ENCODE measurements around the gene NAV2. TPM values are rescaled to one million over a fixed set of nuclear protein-coding genes. Genes with fewer than 3 reads are reported as not detected.

Gene NAV2
- total RNA-seq, 1 donor from 2014 or later, result 9.6 TPM

DNA sequence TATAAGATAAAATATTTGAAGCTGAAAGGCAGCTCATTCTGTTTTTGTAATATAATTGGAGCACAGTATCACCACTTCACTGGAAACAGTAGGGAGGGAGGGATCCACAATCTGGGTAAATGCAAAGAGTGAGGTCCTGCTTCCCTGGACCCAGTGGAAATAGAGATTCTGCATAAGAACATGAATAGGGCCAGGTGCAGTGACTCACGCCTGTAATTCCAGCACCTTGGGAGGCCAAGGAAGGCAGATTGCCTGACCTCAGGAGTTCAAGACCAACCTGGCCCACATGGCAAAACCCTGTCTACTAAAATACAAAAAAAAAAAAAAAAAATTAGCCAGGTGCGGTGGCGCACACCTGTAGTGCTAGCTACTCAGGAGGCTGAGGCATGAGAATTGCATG lies 303.9 kb downstream of the NAV2 start:
- Mint-ChIP-seq H3K27ac (no peak overlapping the region), H3K9me3 (no peaks in the 10 kb centered on the region)
- H2AFZ ChIP-seq (replicated peaks), result no peak overlapping the region

DNA sequence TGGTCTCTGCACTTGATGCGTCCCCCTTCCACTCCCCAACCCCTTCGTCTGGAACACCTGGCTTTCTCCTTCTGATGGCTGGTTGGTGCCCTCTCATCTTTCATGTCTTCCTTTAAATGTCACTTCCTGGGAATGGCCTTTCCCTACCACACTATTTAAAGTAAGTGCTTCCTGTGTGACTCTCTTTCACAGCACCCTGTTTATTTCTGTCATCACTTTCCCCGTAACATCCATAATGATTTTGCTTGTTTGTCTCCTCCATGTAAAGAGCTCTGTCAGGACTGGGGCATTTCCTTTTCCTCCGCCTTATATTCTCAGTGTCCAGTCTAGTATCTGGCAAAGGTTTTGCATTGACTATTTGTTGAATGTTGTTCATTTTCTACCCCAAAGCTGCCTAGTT lies 304.7 kb downstream of the NAV2 start:
- peak overlapping the region; percentile 34 for H3K27ac ChIP-seq
- no peaks in the 10 kb centered on the region for H4K20me1 ChIP-seq (ENCODE audit: low read depth)
- no peak overlapping the region for H2AFZ ChIP-seq (replicated peaks)
- Mint-ChIP-seq H3K36me3 (peaks cover 5% of the 10 kb centered on the region), H3K4me1 (peaks cover 35% of the 10 kb centered on the region), H3K27me3 (ENCODE audit: insufficient read depth, low read depth) (peaks cover 10% of the 10 kb centered on the region), H3K4me3 (no peak overlapping the region), H3K9me3 (no peaks in the 10 kb centered on the region), H3K27ac (peak overlapping the region; percentile 31)
- no peak overlapping the region for H3K4me2 ChIP-seq
- TF ChIP-seq, protein P1, sequence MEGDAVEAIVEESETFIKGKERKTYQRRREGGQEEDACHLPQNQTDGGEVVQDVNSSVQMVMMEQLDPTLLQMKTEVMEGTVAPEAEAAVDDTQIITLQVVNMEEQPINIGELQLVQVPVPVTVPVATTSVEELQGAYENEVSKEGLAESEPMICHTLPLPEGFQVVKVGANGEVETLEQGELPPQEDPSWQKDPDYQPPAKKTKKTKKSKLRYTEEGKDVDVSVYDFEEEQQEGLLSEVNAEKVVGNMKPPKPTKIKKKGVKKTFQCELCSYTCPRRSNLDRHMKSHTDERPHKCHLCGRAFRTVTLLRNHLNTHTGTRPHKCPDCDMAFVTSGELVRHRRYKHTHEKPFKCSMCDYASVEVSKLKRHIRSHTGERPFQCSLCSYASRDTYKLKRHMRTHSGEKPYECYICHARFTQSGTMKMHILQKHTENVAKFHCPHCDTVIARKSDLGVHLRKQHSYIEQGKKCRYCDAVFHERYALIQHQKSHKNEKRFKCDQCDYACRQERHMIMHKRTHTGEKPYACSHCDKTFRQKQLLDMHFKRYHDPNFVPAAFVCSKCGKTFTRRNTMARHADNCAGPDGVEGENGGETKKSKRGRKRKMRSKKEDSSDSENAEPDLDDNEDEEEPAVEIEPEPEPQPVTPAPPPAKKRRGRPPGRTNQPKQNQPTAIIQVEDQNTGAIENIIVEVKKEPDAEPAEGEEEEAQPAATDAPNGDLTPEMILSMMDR (IDR thresholded peaks at IDR 0.05), result no peak
- TF ChIP-seq EZH2 (IDR thresholded peaks at IDR 0.05), result no peak
- no peak for TF ChIP-seq EZH2phosphoT487 (IDR thresholded peaks at IDR 0.05)
- H3K4me1 ChIP-seq, result peaks cover 40% of the 10 kb centered on the region
- peaks cover 33% of the 10 kb centered on the region for H3F3A ChIP-seq (ENCODE audit: low read depth)
- no peaks in the 10 kb centered on the region for H3K79me2 ChIP-seq (ENCODE audit: low read depth)
- H3K27me3 ChIP-seq, result no peaks in the 10 kb centered on the region
- H3K4me3 ChIP-seq, result no peak overlapping the region
- H3K9me3 ChIP-seq (ENCODE audit: low read depth), result no peaks in the 10 kb centered on the region
- H3K9ac ChIP-seq, result no peak overlapping the region
- H3K36me3 ChIP-seq, result no peaks in the 10 kb centered on the region
- no peak for DNase-seq (ENCODE audit: low spot score)

More for the DNA sequence above, 303.9 kb downstream of the NAV2 start:
- Histone ChIP-seq H3K9me3 (ENCODE audit: low read depth) (no peaks in the 10 kb centered on the region), H3K27me3 (no peaks in the 10 kb centered on the region), H3K4me1 (peaks cover 34% of the 10 kb centered on the region), H4K20me1 (ENCODE audit: low read depth) (no peaks in the 10 kb centered on the region), H3K36me3 (no peaks in the 10 kb centered on the region), H3K79me2 (ENCODE audit: low read depth) (no peaks in the 10 kb centered on the region), H3F3A (ENCODE audit: low read depth) (peaks cover 25% of the 10 kb centered on the region), H3K27ac (no peak overlapping the region), H3K4me2 (no peak overlapping the region), H3K4me3 (no peak overlapping the region), H3K9ac (no peak overlapping the region)
- Mint-ChIP-seq H3K36me3 (peaks cover 5% of the 10 kb centered on the region), H3K4me3 (no peak overlapping the region), H3K27me3 (ENCODE audit: insufficient read depth, low read depth) (peaks cover 8% of the 10 kb centered on the region), H3K4me1 (peaks cover 39% of the 10 kb centered on the region)
- no peak for TF ChIP-seq EZH2 (IDR thresholded peaks at IDR 0.05)
- TF ChIP-seq, protein P1 (IDR thresholded peaks at IDR 0.05), result no peak
- no peak for TF ChIP-seq EZH2phosphoT487 (IDR thresholded peaks at IDR 0.05)
- DNase-seq (ENCODE audit: low spot score), result no peak

- H3F3A ChIP-seq (ENCODE audit: low read depth), result peaks cover 61% of the 10 kb centered on the region
- no peak for TF ChIP-seq EZH2 (IDR thresholded peaks at IDR 0.05)
- TF ChIP-seq EZH2phosphoT487 (IDR thresholded peaks at IDR 0.05), result no peak
- TF ChIP-seq, protein P1 (IDR thresholded peaks at IDR 0.05), result no peak
- peak overlapping the region; percentile 85 for H3K4me2 ChIP-seq
- Mint-ChIP-seq H3K4me1 (peaks cover 40% of the 10 kb centered on the region), H3K9me3 (no peaks in the 10 kb centered on the region), H3K27me3 (ENCODE audit: insufficient read depth, low read depth) (peaks cover 12% of the 10 kb centered on the region), H3K27ac (no peak overlapping the region), H3K4me3 (no peak overlapping the region), H3K36me3 (peaks cover 5% of the 10 kb centered on the region)
- peaks cover 16% of the 10 kb centered on the region for H3K79me2 ChIP-seq (ENCODE audit: low read depth)
- H3K4me3 ChIP-seq, result no peak overlapping the region
- H3K9me3 ChIP-seq (ENCODE audit: low read depth), result no peaks in the 10 kb centered on the region
- H3K4me1 ChIP-seq, result peaks cover 59% of the 10 kb centered on the region
- H4K20me1 ChIP-seq (ENCODE audit: low read depth), result peaks cover 16% of the 10 kb centered on the region
- no peak for DNase-seq (ENCODE audit: low spot score)
- H3K27me3 ChIP-seq, result no peaks in the 10 kb centered on the region
- H2AFZ ChIP-seq (replicated peaks), result no peak overlapping the region
- H3K27ac ChIP-seq, result no peak overlapping the region
- H3K36me3 ChIP-seq, result no peaks in the 10 kb centered on the region
- H3K9ac ChIP-seq, result no peak overlapping the region
Observed at GRCh38 chr11:20020198-20020597, 307.6 kb downstream of the NAV2 start.

All from neural progenitor cell (in vitro differentiated cells).